A549 (cell line): ENCODE data around the gene RIPOR2. TPM values are rescaled to one million over a fixed set of nuclear protein-coding genes. Genes with fewer than 3 reads are reported as not detected.

Experiments used
- ATAC-seq, 2 experiments: fragments of 200-7000 bp in 1 of 2; fragments of >200 bp in 1 of 2; cut with Nextera tagmentation in 1 of 2; cut with Tn5 transposase in 1 of 2; 3 replicates each; pipeline versions ENCODE4 v1.8.0 to v1.9.1; 2018 to 2020; ENCODE audit warnings: mild to moderate bottlenecking in 1 of 2, moderate library complexity in 1 of 2
- CTCF ChIA-PET: fragments of 300-600 bp; sonication (Branson Sonifier 250); formaldehyde crosslinking; extraction: SDS; loops from one replicate; lab custom pipeline; 2021; ENCODE audit warnings: antibody characterized with exemption, inconsistent platforms; lab: Yijun Ruan, JAX
- POLR2A ChIA-PET: fragments of 350-600 bp; formaldehyde crosslinking; extraction: SDS; loops from one replicate; lab custom pipeline; 2021; ENCODE audit warnings: antibody characterized with exemption, inconsistent platforms; lab: Yijun Ruan, JAX
- DNase-seq, 2 experiments: peaks; one replicate each; pipeline versions ENCODE4 v3.0.0 to v3.0.0-alpha.2; 2011 to 2016; ENCODE audit warnings: low read depth in 1 of 2, low spot score in 1 of 2
- FAIRE-seq: peaks from 2 replicates; lab custom pipeline; 2011; peaks lifted over from hg19 to GRCh38; lab: Jason Lieb, UNC
- H3K27ac ChIP-seq, 2 experiments: fragments of >200 bp; sonication (Bioruptor Twin); formaldehyde crosslinking; 3 replicates each; pipeline ENCODE4 v1.5.1; 2016 to 2017
- H3K4me1 ChIP-seq: fragments of >200 bp; sonication (Bioruptor Twin); formaldehyde crosslinking; 3 replicates; pipeline ENCODE4 v1.6.1; 2016
- H3K4me2 ChIP-seq: fragments of >200 bp; sonication (Bioruptor Twin); formaldehyde crosslinking; 3 replicates; pipeline ENCODE4 v1.6.1; 2016
- H3K4me3 ChIP-seq: fragments of >200 bp; sonication (Bioruptor Twin); formaldehyde crosslinking; 3 replicates; pipeline ENCODE4 v1.5.1; 2016
- H3K9me3 ChIP-seq: fragments of >200 bp; sonication (Bioruptor Twin); formaldehyde crosslinking; 3 replicates; pipeline ENCODE4 v1.6.1; 2016
- ATOH8 ChIP-seq: fragments of 250-450 bp; sonication (Bioruptor Pico); IDR thresholded peaks from 2 replicates; pipeline ENCODE4 v1.5.0; 2020; ENCODE audit warnings: low read depth, mild to moderate bottlenecking, moderate library complexity
- CEBPB ChIP-seq, 2 experiments: fragments of >200 bp in 1 of 2; sonication (Bioruptor Twin) in 1 of 2; formaldehyde crosslinking in 1 of 2; IDR thresholded peaks; 2 replicates each; pipeline ENCODE4 v1.6.1; 2012 to 2016
- CHD2 ChIP-seq: fragments of 150-350 bp; IDR thresholded peaks from 2 replicates; pipeline ENCODE4 v1.6.1; 2014; ENCODE audit warnings: low read length; ENCODE audit not compliant: partially characterized antibody
- E2F6 ChIP-seq: IDR thresholded peaks from 2 replicates; pipeline ENCODE4 v1.6.1; 2012; ENCODE audit warnings: low read depth, borderline replicate concordance
- EHF ChIP-seq: fragments of 250-450 bp; sonication (Bioruptor Pico); IDR thresholded peaks from 2 replicates; pipeline ENCODE4 v1.5.0; 2020; ENCODE audit warnings: mild to moderate bottlenecking
- EHMT2 ChIP-seq: fragments of 200-600 bp; sonication (generic); IDR thresholded peaks from 2 replicates; pipeline ENCODE4 v1.6.1; 2016; ENCODE audit warnings: antibody characterized with exemption, low read depth, mild to moderate bottlenecking, moderate library complexity
- EP300 ChIP-seq, 2 experiments: fragments of >200 bp; sonication (Bioruptor Twin); formaldehyde crosslinking; IDR thresholded peaks; 2 replicates in 1 of 2; 3 replicates in 1 of 2; pipeline ENCODE4 v1.6.1; 2016 to 2017
- ESRRA ChIP-seq: fragments of 150-350 bp; IDR thresholded peaks from 2 replicates; pipeline ENCODE4 v1.6.1; 2014; ENCODE audit warnings: mild to moderate bottlenecking, low read length, borderline replicate concordance
- FOSL2 ChIP-seq, 2 experiments: fragments of 450-650 bp in 1 of 2; fragments of >200 bp in 1 of 2; sonication (Bioruptor Twin) in 1 of 2; formaldehyde crosslinking; IDR thresholded peaks; 2 replicates each; pipeline versions ENCODE4 v1.5.0 to v1.6.1; 2016 to 2020; ENCODE audit warnings: mild to moderate bottlenecking in 1 of 2, moderate library complexity in 1 of 2
- HMGXB4 ChIP-seq: fragments of 250-450 bp; sonication (Bioruptor Pico); IDR thresholded peaks from 2 replicates; pipeline ENCODE4 v1.5.0; 2021; ENCODE audit warnings: mild to moderate bottlenecking, moderate library complexity, borderline replicate concordance
- HOXA7 ChIP-seq: fragments of 250-450 bp; sonication (Bioruptor Pico); IDR thresholded peaks from 2 replicates; pipeline ENCODE4 v1.5.0; 2020; ENCODE audit warnings: mild to moderate bottlenecking, moderate library complexity
- MAFK ChIP-seq: fragments of 450-650 bp; IDR thresholded peaks from 2 replicates; pipeline ENCODE4 v1.6.1; 2014; ENCODE audit not compliant: partially characterized antibody
- NPAS2 ChIP-seq: fragments of 250-450 bp; sonication (Bioruptor Pico); IDR thresholded peaks from 2 replicates; pipeline ENCODE4 v1.8.0; 2022; ENCODE audit warnings: mild to moderate bottlenecking, moderate library complexity, borderline replicate concordance
- NR3C1 ChIP-seq: fragments of >200 bp; sonication (Bioruptor Twin); formaldehyde crosslinking; IDR thresholded peaks from 3 replicates; pipeline ENCODE4 v1.6.1; 2017
- PBX3 ChIP-seq: IDR thresholded peaks from 2 replicates; pipeline ENCODE4 v1.6.1; 2012
- PHF8 ChIP-seq: fragments of 200-600 bp; sonication (generic); IDR thresholded peaks from 2 replicates; pipeline ENCODE4 v1.6.1; 2016; ENCODE audit warnings: low read depth, mild to moderate bottlenecking, antibody characterized with exemption, moderate library complexity, borderline replicate concordance
- RAD21 ChIP-seq, 2 experiments: fragments of >200 bp in 1 of 2; sonication (Bioruptor Twin) in 1 of 2; formaldehyde crosslinking in 1 of 2; IDR thresholded peaks in 1 of 2; conservative IDR thresholded peaks in 1 of 2; 2 replicates in 1 of 2; 3 replicates in 1 of 2; pipeline ENCODE4 v1.6.1; 2012 to 2018; ENCODE audit warnings: inconsistent platforms in 1 of 2
- RARB ChIP-seq: fragments of 250-450 bp; sonication (Bioruptor Pico); IDR thresholded peaks from 2 replicates; pipeline ENCODE4 v1.8.0; 2021; ENCODE audit warnings: mild to moderate bottlenecking, moderate library complexity
- SMC3 ChIP-seq: fragments of >200 bp; sonication (Bioruptor Twin); formaldehyde crosslinking; IDR thresholded peaks from 3 replicates; pipeline ENCODE4 v1.6.1; 2018; ENCODE audit warnings: inconsistent platforms
- ZC3H11A ChIP-seq: fragments of 450-650 bp; IDR thresholded peaks from 2 replicates; pipeline ENCODE4 v1.6.1; 2014; ENCODE audit warnings: antibody characterized with exemption, mild to moderate bottlenecking
- ZFP36 ChIP-seq: fragments of 450-650 bp; IDR thresholded peaks from 2 replicates; pipeline ENCODE4 v1.6.1; 2014; ENCODE audit warnings: borderline replicate concordance; ENCODE audit not compliant: partially characterized antibody
- ZSCAN20 ChIP-seq: fragments of 250-450 bp; sonication (Bioruptor Pico); IDR thresholded peaks from 2 replicates; pipeline ENCODE4 v1.8.0; 2022; ENCODE audit warnings: mild to moderate bottlenecking, moderate library complexity
- WGBS: methylation state at CpG from one replicate; pipeline ENCODE4 v1.1.6; 2017; ENCODE audit errors: missing lambda C conversion rate; 5-methylcytosine and 5-hydroxymethylcytosine counted together
- polyA plus RNA-seq, 4 experiments: library from polyadenylated mRNA; depleted of rRNA in 3 of 4; stranded (reverse); fragments of >200 nt; fragmentation: RNase III in 1 of 4; extraction: RNeasy Plus Mini Kit Qiagen cat#74134 plus additional on column Dnase treatment in 1 of 4; gene quantifications; 2 replicates in 3 of 4; 3 replicates in 1 of 4; pipeline ENCODE4 v1.2.3, GENCODE V29; 2011 to 2017

The RIPOR2 gene
- polyA plus RNA-seq, 2 of the 4 experiments (the other 2 are of a cell fraction) = 0.01 TPM; not detected in 1

- H3K4me1 ChIP-seq = no peaks in the 10 kb centered on the region
- no peak overlapping the region for H3K4me2 ChIP-seq
- ChIA-PET POLR2A (no interaction called here), CTCF (no interaction called here)
- TF ChIP-seq HMGXB4 (CRISPR knock-in tag) (no peak), RARB (CRISPR knock-in tag) (no peak), CHD2 (no peak), EHF (CRISPR knock-in tag) (no peak), ZSCAN20 (CRISPR knock-in tag) (no peak), NR3C1 (no peak), ZFP36 (no peak), NPAS2 (no peak), PHF8 (no peak), E2F6 (no peak), FOSL2 (IDR thresholded peaks at IDR 0.05) (no peak), FOSL2 (CRISPR knock-in tag; IDR thresholded peaks at IDR 0.05) (no peak), EP300 (IDR thresholded peaks at IDR 0.05) (no peak), ESRRA (no peak), HOXA7 (no peak), EHMT2 (no peak), ATOH8 (CRISPR knock-in tag) (no peak)
- no peak for ATAC-seq
- DNase-seq = no peak
- no peak for FAIRE-seq
- H3K9me3 ChIP-seq = no peaks in the 10 kb centered on the region
- H3K4me3 ChIP-seq = no peak overlapping the region
- no peak overlapping the region for H3K27ac ChIP-seq
- 0% methylated on average over 1 of the region's 1 CpG for WGBS
These were observed 42.4 kb downstream of the RIPOR2 start for GRCh38 chr6:24893342-24893850.

GRCh38 chr6:24891004-24891403 is 44.8 kb downstream of the RIPOR2 start:
- H3K27ac ChIP-seq = no peak overlapping the region
- H3K4me3 ChIP-seq = no peak overlapping the region
- CTCF ChIA-PET = no interaction called here
- DNase-seq = no peak
- no peak overlapping the region for H3K4me2 ChIP-seq
- POLR2A ChIA-PET = no interaction called here
- ATAC-seq = no peak
- WGBS = 55% methylated on average over 3 of the region's 3 CpGs
- no peaks in the 10 kb centered on the region for H3K4me1 ChIP-seq
- FAIRE-seq = no peak
- TF ChIP-seq RAD21 (conservative IDR thresholded peaks at IDR 0.05 in 1 of 2, IDR thresholded peaks at IDR 0.05 in 1 of 2) (no peak), HMGXB4 (CRISPR knock-in tag) (no peak), CEBPB (IDR thresholded peaks at IDR 0.05) (no peak), ZC3H11A (no peak), MAFK (no peak), FOSL2 (IDR thresholded peaks at IDR 0.05) (no peak), FOSL2 (CRISPR knock-in tag; IDR thresholded peaks at IDR 0.05) (no peak), SMC3 (no peak), PBX3 (no peak)
- no peaks in the 10 kb centered on the region for H3K9me3 ChIP-seq
